Measurements from ENCODE around the gene DNAH2.

DNAH2 gene

DNA sequence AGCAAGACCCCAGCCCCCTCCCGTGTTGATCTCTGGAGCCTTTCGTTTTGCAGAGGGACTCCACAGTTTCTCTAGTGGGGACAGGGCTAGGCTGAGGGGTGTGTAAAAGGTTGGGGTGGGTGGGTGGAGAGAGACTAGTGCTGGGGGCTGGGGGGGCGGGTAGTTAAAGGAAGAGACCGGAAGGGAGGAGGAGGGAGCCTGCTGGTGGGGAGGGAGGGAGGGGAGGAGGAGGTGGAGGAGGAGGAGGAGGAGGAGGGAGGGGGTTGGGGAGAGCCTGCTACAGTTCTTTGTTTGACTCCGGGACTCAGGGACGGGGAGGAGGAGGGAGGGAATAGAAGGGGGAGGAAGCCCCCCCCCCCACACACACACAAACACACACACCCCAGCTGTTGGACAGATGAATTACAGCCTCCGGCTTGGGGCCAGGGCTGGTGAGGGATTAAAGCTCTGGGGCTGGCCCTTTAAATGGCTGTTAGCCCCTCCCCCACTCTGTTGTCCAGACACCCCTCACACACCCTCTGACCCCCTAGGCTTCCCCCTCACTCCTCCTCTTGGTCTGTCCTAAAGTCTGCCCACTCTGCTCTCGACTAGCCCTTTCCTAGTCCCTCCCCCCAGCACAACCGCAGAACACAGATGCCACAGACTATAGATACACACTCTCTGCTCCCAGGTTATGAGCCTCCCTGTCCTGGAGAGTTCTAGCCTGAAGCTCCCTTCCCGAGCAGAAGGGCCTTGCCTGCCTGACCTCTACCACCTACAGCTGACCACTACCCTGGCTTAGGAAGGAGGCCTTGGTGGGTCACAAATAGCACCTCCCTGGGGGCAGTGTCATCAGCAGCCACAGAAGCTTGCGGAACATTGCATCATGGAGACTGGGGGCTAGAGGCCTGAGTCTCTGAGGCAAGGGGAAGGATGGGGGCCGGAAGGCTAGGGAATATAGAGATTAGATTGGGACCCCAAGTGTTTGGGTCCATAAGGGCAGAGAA is 120.8 kb downstream of the DNAH2 start:
- no peak overlapping the region for H3K4me3 ChIP-seq (ENCODE audit: low read depth, low read length)
- TF ChIP-seq, protein P1, sequence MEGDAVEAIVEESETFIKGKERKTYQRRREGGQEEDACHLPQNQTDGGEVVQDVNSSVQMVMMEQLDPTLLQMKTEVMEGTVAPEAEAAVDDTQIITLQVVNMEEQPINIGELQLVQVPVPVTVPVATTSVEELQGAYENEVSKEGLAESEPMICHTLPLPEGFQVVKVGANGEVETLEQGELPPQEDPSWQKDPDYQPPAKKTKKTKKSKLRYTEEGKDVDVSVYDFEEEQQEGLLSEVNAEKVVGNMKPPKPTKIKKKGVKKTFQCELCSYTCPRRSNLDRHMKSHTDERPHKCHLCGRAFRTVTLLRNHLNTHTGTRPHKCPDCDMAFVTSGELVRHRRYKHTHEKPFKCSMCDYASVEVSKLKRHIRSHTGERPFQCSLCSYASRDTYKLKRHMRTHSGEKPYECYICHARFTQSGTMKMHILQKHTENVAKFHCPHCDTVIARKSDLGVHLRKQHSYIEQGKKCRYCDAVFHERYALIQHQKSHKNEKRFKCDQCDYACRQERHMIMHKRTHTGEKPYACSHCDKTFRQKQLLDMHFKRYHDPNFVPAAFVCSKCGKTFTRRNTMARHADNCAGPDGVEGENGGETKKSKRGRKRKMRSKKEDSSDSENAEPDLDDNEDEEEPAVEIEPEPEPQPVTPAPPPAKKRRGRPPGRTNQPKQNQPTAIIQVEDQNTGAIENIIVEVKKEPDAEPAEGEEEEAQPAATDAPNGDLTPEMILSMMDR (IDR thresholded peaks at IDR 0.05; ENCODE audit: borderline replicate concordance, insufficient read depth, low read depth, low read length), result no peak

DNA sequence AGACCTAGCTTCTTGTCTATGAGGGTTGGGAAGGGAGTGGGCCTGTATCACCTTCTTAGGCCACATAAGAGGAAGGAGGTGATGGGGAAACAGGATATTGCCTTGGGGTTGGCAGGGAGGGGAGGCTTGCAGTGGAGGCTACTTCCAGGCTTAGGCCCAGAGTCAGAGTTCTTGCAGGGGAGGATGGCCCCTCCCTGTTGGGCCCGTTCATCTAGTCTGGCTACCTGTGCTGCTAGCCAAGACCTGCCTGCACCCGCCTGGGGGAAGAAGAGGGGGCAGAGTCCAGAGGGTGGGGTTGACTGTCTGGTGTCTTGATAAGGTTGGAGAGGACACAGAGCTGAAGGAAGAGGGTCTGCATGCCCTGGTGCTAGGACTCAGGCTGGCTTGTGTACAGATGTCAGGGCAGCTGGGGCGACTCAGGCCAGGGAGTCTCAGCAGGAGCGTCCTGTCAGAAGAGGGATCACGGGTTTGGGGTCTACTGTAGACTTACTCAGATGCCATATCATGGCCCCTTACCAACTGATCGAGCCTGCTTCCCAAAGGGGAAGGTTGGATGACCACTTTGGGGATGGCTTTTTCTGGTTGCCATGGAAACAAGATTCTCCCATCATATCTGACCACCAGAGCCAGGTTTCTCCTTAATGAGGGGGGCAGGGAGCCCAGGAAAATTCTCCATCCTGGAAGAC is 121.8 kb downstream of the DNAH2 start:
- TF ChIP-seq, protein P1 (IDR thresholded peaks at IDR 0.05; ENCODE audit: borderline replicate concordance, insufficient read depth, low read depth, low read length), result no peak
- H3K4me3 ChIP-seq (ENCODE audit: low read depth, low read length), result no peak overlapping the region

GRCh38 chr17:7839876-7840261 is 122.3 kb downstream of the DNAH2 start:
- H3K4me3 ChIP-seq (ENCODE audit: low read depth, low read length), result no peak overlapping the region
- TF ChIP-seq, protein P1 (IDR thresholded peaks at IDR 0.05; ENCODE audit: borderline replicate concordance, insufficient read depth, low read depth, low read length), result no peak

GRCh38 chr17:7840441-7840840 is 122.9 kb downstream of the DNAH2 start:
- no peak overlapping the region for H3K4me3 ChIP-seq (ENCODE audit: low read depth, low read length)
- TF ChIP-seq, protein P1 (IDR thresholded peaks at IDR 0.05; ENCODE audit: borderline replicate concordance, insufficient read depth, low read depth, low read length), result no peak

DNA sequence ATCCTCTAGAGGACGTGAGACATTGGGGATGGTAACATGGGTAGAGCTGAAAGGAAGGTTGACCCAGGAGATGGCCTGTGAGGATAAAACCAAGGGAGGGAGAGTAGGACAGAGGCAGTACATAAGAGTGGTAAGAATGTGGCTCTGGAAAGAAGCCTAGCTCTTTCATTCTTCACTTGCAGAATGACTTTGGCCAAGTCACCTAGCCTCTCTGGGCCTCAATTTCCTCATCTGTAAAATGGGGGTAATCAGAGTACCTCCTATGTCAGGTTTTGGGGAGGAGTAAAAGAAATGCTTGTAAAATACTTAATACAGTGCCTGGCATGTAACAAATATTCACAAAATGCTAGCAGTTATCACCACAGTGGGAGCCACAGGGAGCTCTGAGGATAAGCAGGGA is 123.3 kb downstream of the DNAH2 start:
- H3K4me3 ChIP-seq (ENCODE audit: low read depth, low read length), result no peak overlapping the region
- TF ChIP-seq, protein P1 (IDR thresholded peaks at IDR 0.05; ENCODE audit: borderline replicate concordance, insufficient read depth, low read depth, low read length), result no peak

DNA sequence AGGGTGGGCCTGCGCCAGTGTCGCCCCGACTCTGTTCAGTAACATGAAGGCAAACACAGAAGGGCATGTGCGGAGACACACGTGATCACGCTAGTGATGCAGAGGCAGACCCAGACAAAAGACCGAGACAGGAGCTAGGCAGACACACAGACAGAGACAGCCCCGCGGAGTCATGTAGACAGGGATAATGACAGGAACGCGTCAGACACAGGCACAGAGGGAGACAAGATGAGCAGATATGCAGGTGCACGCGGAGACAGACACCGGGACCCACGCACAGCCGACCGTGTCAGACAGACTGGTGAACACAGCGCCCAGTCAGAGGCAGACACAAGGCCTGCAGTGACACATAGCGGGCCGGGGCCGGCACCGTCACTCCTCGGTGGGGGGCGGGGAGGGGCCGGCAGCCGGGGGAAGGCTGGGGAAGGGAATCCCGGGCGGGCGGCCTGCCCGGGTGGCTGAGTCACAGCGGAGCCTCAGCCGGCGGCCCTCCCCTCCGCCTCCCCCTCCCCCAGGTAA is 123.9 kb downstream of the DNAH2 start:
- H3K4me3 ChIP-seq (ENCODE audit: low read depth, low read length), result peak overlapping the region; percentile 91
- TF ChIP-seq, protein P1 (IDR thresholded peaks at IDR 0.05; ENCODE audit: borderline replicate concordance, insufficient read depth, low read depth, low read length), result no peak
